Neutrophil (primary cell): ENCODE data around the gene ICA1L.

Experiments used
- H3K27ac ChIP-seq: fragments of 200-600 bp; sonication (generic); 2 replicates; pipeline ENCODE4 v1.5.1; 2016; ENCODE audit warnings: mild to moderate bottlenecking, moderate library complexity
- H3K27me3 ChIP-seq: fragments of 200-600 bp; sonication (generic); 2 replicates; pipeline ENCODE4 v1.6.0; 2016; ENCODE audit warnings: mild to moderate bottlenecking
- H3K36me3 ChIP-seq: fragments of 200-600 bp; sonication (generic); 2 replicates; pipeline ENCODE4 v1.5.1; 2017
- H3K4me1 ChIP-seq, 2 experiments: fragments of 200-600 bp in 1 of 2; sonication (generic) in 1 of 2; 1 replicate in 1 of 2; 2 replicates in 1 of 2; pipeline versions ENCODE4 v1.5.1 to v1.6.1; 2013 to 2016; ENCODE audit warnings: low read depth in 1 of 2, low read length in 1 of 2, mild to moderate bottlenecking in 1 of 2, moderate library complexity in 1 of 2; ENCODE audit not compliant: control insufficient read depth in 1 of 2, insufficient read depth in 1 of 2
- H3K4me3 ChIP-seq, 2 experiments: fragments of 200-600 bp in 1 of 2; sonication (generic) in 1 of 2; 1 replicate in 1 of 2; 2 replicates in 1 of 2; pipeline ENCODE4 v1.5.1; 2013 to 2016; ENCODE audit warnings: low read depth in 1 of 2, low read length in 1 of 2, mild to moderate bottlenecking in 1 of 2, moderate library complexity in 1 of 2
- H3K9me3 ChIP-seq: fragments of 200-600 bp; sonication (generic); 2 replicates; pipeline ENCODE4 v1.5.1; 2016
- CTCF ChIP-seq: fragments of 200-600 bp; sonication (generic); IDR thresholded peaks from 2 replicates; pipeline ENCODE4 v1.5.1; 2016; ENCODE audit warnings: antibody characterized with exemption

Gene ICA1L

GRCh38 chr2:202841090-202841867 lies 30.3 kb downstream of the ICA1L start:
- H3K27me3 ChIP-seq = no peaks in the 10 kb centered on the region
- TF ChIP-seq CTCF = no peak
- no peaks in the 10 kb centered on the region for H3K9me3 ChIP-seq
- no peak overlapping the region for H3K27ac ChIP-seq
- H3K4me1 ChIP-seq = no peaks in the 10 kb centered on the region
- no peaks in the 10 kb centered on the region for H3K36me3 ChIP-seq
- H3K4me3 ChIP-seq = no peak overlapping the region

- Histone ChIP-seq H3K9me3 (no peaks in the 10 kb centered on the region), H3K27me3 (no peaks in the 10 kb centered on the region), H3K4me3 (no peak overlapping the region), H3K4me1 (no peaks in the 10 kb centered on the region), H3K36me3 (no peaks in the 10 kb centered on the region), H3K27ac (no peak overlapping the region)
- no peak for TF ChIP-seq CTCF
These were observed 40.0 kb downstream of the ICA1L start for GRCh38 chr2:202831242-202832220.

DNA sequence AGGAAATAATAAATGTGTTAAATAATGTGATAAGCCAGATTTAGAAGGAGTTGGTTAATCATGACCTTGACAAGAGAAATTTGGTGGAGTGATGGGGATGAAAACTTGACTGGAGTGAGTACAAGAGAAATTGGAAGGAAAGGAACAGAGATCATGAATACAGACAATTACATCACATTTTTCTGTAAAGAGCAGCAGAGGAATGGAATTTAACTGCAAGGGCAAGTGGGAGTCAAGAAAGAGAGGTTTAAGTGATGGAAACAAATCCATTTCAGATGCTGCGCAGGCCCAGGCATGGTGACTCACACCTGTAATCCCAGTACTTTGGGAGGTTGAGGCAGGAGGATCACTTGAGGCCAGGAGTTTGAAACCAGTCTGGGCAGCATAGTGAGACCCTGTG lies 46.7 kb downstream of the ICA1L start:
- Histone ChIP-seq H3K4me1 (no peaks in the 10 kb centered on the region), H3K36me3 (no peaks in the 10 kb centered on the region), H3K27me3 (no peaks in the 10 kb centered on the region), H3K9me3 (no peaks in the 10 kb centered on the region), H3K27ac (no peak overlapping the region), H3K4me3 (no peak overlapping the region)
- TF ChIP-seq CTCF = no peak

DNA sequence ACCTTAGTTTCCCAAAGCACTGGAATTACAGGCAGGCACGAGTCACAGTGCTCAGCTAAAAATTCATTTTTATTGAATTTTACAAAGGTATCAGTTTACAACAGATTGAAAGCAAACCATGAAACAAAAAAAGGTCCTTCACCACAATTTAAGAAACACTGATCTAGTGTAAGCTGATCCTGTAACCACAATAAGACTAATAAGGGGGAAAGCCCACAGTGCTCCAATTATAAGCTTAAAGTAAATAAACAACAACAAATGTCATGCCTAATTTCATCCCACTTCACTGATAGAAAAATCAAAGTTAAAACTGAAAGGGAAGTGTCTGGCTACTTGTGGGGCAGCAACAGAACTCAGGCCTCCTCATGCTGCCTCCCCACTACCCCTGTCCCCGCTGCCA lies 49.2 kb downstream of the ICA1L start:
- no peaks in the 10 kb centered on the region for H3K4me1 ChIP-seq
- no peak overlapping the region for H3K4me3 ChIP-seq
- H3K27me3 ChIP-seq = no peaks in the 10 kb centered on the region
- TF ChIP-seq CTCF = no peak
- no peaks in the 10 kb centered on the region for H3K9me3 ChIP-seq
- H3K27ac ChIP-seq = no peak overlapping the region
- no peaks in the 10 kb centered on the region for H3K36me3 ChIP-seq

- no peak for TF ChIP-seq CTCF
- no peaks in the 10 kb centered on the region for H3K4me1 ChIP-seq
- no peak overlapping the region for H3K4me3 ChIP-seq
These were observed 50.1 kb downstream of the ICA1L start for GRCh38 chr2:202821206-202822160.

More at GRCh38 chr2:202821206-202822160, 50.1 kb downstream of the ICA1L start:
- H3K27ac ChIP-seq = no peak overlapping the region
- no peaks in the 10 kb centered on the region for H3K9me3 ChIP-seq
- no peaks in the 10 kb centered on the region for H3K27me3 ChIP-seq
- H3K36me3 ChIP-seq = no peaks in the 10 kb centered on the region
